Effector CD8-positive, alpha-beta T cell (primary cell): ENCODE results near the gene LDLRAD4.

Experiments
- DNase-seq: peaks from one replicate; lab custom pipeline; 2025; lab: John Stamatoyannopoulos, UW

LDLRAD4 gene

DNA sequence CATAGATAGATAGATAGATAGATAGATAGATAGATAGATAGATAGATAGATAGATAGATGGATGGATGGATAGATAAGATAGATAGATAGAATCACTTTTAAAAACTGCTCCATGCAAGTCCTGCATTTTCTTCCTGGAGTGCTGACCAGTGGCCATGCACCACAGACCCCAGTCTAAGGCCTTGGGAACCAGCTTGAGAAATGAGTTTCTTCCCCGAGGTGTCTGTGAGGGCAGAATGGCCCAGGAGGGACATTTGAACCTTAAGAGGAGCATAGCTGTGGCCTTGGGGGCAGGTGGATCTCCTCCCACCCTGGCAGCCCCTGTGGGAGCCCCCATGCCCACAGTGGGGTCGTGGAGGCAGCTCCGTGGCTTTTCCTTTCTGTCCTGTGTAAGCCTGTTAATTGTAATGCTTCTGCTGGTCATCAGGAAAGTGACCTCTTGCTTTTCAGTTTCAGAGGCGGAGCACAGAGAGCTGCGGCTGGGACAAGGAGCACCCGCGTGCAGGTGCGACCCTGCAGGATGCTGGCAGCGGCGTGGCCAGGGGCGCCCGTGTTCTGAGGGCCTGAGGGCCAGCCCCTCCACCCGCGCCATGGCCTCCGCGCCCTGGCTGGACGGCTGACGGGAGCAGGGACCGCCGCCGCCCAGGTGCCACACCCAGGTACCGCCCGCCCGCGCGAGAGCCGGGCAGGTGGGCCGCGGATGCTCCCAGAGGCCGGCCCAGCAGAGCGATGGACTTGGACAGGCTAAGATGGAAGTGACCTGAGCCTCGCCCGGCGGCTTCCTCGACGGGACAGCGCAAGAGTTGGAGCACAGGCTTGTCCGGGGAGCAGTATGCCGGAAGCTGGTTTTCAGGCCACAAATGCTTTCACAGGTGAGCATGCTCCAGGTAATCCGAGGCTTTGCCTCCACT lies 168.6 kb downstream of the LDLRAD4 start:
- no peak for DNase-seq

DNA sequence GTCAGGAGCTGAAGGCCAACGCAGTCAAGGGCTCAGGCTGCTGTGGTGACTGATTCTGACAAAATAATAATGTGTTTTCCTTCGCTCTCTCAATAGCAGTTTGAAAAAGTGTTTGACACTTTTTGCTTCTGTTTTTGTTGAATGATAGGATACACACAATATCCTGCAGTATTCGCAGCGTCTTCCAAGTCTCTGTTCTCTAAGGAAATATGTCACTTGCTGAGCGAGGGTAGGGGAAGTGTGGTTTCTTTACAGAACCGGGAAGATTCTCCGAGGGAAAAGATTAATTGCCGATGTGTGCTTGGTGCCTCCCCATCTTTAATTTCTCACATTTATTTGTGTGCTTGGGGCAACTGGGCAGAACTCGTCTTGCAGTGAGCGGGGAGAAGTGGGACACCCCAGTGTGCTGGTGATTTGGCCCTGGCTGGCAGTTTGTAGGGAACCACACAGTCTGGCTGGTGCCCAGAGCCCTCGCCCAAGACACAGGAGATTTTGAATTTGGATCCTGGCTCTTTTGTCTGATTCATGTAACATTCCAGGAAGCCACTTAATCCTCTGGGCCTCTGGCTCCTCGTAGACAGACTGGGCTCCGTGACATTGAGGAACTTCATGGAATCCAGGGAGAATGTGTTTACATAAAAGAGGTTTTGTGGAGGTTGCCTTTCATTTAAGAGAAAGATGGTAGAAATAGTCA lies 169.4 kb downstream of the LDLRAD4 start:
- DNase-seq: no peak

DNA sequence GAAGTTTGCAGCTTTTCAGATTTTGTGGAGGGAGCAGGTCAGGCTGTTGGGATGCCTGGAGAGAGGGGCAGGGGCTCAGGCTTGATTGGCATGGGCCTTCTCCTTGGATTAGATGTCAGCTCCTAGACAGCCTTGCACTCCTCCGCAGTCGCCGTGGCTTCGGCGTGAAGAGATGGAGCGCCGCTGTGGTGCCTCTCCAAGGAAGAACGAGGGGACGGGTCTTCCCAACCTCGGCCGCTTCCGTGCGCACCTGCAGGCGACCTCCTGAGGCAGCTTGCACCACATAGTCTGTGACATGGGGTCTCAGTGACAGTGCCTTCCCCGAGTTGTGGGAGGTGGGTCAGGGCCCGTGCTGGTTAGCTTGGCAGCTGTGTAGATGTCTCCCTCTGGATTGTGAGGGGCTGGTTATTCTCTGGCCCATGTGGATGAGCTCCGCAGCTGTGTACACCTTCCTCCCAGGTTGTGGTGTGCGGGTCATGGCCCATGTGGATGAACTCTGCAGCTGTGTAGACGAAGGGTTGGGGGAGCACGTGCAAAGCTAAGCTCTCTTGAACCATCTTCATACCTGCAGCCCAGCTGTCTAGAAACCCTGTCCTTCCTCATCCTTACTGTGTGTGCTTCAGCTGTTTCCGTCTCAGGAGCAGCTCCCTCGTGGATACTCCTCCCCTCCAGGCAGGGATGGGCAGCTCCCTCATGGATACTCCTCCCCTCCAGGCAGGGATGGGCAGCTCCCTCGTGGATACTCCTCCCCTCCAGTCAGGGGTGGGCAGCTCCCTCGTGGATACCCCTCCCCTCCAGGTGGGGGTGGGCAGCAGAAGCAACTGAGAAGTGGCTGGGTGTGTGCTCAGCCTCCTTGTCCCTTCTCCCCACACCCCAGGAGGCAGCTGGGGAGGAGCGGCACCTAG lies 170.3 kb downstream of the LDLRAD4 start:
- no peak for DNase-seq

DNA sequence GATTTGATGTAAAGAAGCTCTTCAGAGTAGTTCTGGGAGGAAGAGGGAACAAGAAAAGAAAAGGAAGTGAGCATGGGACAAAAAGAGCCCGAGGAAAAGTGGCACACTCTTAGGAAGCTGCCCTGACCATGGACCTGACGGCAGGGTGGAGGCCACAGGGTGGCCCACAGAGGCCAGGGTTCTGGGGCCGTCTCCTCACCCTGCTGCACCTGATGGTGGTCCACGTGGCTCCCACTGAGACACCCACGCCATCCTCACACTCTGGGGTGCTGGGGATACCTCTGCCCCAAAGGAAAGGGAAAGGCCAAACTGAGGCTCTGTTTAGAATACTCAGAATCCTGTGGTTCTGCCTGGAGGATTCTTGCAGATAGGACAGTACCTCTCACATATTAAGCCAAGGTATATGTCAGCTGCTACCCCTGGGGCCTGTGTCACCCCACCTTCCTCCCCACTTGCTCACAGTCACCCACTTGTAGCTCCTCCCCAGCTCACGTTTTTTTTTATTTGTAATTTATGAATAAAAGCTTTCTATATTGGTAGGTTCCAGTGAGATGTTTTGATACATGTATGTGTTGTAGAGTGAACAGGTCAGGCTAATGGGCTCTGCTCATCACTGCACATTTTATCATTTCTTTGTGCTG lies 171.1 kb downstream of the LDLRAD4 start:
- DNase-seq: no peak

DNA sequence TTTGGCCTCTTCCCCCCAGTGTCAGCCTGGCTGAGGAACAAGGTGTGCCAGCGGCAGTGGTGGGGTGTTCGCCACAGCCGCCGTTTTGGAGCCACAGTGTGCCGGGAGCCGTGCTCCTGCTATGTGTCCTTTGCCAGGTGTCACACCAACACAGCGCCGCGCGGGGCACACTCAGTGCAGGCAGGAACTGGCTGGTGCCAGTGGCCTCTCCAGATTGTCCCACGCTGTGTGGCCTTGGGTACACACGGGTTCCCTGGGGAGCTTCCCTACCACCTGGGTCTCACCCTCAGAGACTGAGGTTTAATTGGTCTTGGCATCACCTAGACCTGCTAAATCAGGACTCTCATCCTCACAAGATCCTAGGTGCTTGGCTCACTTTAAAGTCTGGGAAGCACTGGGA lies 171.6 kb downstream of the LDLRAD4 start:
- DNase-seq: no peak

DNA sequence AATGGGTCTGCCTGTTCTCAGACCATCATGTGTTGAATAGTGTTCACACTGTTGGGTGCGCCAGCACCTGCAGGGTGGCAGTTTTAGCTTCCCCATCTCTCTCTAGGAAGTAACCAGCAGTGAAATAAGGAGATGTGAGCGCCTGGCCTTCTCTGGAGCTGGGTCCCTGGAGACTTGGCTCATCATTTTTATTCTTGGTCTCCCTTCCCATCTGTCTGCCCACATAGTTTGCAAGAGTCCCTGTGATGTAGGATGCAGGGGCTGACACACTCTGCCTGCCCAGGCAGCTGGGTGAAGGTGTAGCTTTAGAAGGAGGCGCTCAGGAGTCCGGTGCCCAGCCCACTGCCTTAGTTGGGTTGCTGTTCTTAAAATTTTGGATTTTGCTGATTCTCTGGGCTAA lies 172.2 kb downstream of the LDLRAD4 start:
- no peak for DNase-seq

DNA sequence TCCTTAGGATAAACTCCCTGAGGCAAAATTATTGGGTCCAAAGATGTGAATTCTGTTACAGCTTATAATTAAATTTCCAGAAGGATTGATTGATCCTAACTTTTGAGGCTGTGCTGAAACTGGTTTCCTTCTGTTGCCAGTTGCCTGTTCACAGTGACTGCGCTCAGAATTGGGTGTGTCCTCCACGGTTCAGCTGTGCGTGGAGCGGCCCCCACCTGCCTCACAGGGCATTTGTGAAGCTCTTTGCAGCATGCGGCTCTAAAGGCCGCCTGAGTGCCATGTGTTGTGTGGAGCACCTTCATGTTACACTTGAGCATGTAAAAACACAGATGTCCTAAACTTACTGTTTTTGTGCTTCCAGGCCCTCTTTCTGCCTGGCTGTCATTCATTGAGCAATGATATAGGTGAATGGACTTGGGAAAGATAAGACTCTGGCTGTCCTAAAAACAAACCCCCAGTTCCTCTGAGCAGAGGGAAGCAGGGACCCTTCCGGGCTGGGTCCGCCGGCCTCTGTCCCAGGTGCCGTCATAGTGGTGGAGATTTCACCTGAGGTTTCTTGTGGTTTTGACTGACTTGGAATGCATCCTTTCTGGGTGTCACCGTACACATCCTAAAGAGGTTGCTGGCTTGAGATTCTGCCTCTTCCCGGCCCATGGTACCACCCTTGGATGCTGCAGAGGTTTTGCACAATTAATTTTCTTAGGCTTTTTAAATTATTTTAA lies 173.6 kb downstream of the LDLRAD4 start:
- no peak for DNase-seq

DNA sequence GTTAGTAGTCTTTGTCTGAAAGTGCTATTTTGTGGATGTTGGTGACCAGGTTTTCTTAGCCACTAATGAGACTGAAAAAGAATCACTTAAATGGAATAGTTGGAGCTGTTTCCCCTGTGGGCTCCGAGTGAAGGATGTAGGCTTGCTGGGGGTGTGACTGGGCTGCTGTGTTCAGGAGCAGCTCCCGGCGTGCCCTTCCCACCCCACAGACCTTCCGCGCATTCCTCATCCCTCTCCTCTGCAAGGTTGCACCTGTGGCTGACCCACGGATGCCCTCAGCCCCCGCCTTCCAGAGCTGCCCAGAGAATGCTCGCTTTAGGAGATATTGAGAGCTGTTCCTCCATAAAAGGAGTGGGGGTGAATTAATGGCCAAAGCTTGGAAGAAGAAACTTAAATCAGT lies 174.3 kb downstream of the LDLRAD4 start:
- no peak for DNase-seq

DNA sequence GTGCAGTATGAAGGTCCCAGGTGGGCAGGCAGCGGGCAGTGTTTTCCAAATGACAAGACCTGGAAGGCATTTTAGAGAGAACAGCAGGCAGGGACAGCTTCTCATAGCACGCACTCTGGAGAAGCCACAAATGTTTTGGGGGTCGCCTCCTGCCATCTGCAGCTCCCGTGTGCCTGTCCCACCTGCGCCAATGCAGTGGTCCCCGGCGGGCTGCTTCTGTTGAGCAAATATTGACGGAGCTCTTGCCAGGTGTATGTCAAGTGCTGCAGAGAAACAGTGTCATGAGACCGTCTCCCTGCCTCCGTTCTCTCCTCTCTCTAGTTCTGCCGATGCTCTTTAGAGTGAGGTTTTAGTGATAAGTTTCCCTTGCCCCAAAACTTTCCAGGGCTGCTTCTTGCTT lies 174.8 kb downstream of the LDLRAD4 start:
- DNase-seq: no peak

DNA sequence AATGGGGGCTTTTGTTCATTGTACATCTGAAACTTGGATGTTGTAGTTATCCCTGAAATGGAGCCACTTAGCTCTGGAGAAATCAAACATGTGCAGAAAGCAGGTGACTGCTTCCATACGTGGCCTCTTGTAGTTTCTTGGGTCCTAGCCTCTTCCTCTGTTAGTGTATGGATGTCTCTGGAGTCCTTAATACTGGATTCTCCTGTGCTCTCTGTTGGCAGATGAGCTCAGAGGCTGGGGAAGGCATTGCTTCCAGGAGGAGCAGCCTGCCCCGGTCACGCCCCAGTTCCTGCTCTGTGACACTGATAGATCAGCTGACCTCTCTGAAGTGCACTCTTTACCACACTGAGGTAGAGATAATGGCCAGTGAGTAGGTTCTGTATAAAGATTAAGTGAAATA lies 176.2 kb downstream of the LDLRAD4 start:
- no peak for DNase-seq

DNA sequence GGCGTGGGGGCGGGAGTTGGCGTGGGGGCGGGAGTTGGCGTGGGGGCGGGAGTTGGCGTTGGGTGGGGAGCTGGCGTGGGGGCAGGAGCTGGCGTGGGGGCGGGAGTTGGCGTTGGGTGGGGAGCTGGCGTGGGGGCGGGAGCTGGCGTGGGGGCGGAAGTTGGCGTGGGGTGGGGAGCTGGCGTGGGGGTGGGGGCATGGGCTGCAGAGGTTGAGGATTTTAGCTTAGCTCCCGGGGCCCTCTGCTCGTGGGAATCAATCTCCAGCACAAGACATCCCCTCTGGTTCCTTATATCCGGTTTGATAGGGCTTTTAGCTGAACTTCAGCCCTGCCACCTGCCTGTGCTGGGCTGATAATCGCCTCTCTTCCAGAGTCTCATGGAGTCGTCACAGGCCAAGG lies 177.0 kb downstream of the LDLRAD4 start:
- DNase-seq: no peak

DNA sequence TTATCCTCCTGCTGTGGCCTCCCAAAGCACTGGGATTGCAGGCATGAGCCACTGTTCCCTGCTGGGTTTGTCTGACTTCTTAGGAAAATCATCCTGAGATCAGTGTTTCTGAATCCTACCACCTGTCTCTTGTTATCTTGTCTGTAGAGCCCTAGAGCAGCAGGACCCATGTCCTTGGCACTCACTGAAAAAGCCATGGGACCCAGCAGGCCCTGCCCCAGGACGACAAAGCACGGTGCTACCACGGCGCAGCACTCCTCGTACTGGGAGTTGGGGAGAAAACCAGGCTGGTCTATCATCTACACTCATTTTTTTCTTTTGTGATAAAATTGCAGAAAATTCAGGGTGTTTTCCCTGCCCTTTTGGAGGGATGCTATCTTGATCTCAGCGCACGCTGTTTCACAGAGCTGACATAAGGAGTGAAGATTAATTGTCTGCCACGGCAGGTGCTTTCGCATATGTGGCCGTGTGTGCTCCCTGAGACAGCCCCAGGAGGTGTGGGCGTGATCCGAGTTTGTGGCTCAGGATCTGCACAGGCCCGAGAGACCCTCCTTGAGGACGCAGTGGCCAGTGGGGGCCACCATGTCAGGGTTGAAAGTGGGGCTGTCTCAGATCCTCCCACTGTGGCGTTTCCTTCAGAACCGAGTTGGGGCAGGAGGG lies 179.1 kb downstream of the LDLRAD4 start:
- DNase-seq: no peak

DNA sequence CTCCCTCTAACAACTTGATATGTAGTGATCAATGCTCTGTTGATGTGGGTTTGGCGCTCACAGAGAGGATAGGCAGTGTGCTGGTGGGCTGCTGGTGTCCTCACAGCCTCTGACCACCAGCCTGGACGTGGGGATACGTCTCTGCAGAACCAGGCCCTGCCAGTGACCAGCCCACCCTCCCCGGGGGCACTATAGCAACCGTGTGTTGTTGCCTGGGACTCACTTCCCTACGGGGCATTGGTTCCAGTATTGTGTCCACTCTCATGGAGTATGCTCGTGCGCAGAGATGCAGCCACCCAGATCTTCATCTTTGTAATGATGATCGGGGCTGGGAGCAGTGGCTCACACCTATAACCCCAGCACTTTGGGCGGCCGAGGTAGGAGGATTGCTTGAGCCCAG lies 180.1 kb downstream of the LDLRAD4 start:
- no peak for DNase-seq

DNA sequence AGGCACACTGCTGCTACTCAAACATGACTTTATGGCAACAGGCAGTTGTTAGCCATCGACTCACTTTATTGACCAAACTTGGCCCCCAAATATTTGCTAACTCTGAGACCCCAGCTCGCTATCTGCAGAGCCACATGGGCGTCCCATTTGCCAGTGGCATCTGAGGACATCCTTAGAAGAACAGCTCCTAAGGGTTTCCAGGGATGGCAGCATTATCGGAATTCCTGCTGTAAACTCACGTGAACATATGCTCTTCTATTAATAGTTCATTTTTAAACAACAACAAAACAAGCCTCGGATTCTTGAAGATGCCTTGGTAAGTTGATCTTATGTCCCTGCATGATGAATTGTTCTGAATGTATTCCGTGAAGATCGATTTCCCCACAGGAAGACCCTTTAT lies 181.0 kb downstream of the LDLRAD4 start:
- DNase-seq: no peak

DNA sequence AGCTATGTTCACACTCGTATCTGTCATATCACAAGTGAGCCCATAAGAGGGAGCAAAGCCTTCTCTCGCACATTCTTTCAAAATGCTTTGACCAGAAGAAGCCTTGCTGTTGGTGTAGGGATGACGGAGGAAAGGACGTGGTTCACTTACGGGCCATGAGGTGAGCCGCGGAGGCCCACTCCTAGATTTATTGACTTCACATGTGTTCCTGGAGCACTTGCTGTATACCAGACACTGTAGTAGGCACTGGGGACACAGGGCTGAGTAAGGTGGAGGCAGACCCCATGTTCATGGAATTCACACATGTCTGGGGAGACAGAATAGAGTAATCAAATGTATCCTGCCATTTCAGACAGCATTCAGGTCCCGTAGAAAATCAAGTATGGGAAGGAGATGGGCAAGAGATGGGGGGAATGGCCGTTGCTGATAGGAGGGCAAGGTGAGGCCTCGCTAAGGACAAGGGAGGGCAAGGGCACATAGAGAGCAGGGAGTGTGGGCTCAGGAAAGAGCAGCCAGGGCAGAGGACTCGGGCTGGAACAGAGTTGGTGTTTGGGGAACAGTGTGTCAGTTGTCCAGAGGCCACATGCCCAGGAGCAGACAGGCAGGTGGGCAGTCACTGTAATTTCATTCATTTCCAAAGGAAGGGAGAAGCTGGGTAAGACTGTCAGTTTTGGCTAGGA lies 182.2 kb downstream of the LDLRAD4 start:
- DNase-seq: no peak

DNA sequence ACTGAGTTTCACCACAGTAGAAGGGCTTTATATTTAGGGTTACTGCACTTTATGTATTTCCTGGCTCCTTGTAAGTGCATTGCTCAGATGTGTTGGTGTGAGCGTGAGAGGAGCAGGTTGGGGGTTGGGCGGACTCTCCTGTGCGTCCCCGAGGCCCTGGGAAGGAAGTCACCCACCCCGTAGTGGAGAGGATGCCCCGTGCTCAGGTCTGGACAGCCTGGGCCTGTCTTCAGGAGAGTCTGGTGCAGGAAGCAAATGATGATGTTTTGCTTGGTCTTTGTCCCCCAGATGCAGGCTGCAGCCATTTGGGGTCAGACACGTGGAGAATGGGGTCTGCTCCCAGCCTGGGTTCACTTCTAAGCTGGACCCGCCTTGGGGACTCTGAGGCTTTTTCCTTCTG lies 182.8 kb downstream of the LDLRAD4 start:
- no peak for DNase-seq

DNA sequence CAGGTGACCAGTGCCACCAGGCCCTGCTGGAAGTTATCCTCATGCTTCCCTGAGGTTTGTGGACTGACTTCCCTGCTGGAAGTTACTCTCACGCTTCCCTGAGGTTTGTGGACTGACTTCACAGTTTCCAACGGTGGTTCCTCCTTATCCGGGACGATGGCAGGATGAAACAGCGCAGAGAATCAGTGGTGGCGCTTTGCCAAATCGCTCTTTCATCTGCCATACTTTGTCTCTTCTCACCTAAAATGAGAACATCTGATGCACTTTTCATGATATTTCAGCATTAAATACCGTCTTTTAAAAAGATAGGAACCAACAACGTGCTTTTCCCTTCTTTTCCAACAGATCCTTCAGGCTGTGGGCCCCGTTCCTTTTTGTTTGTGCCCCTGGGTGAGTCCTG lies 183.3 kb downstream of the LDLRAD4 start:
- no peak for DNase-seq

DNA sequence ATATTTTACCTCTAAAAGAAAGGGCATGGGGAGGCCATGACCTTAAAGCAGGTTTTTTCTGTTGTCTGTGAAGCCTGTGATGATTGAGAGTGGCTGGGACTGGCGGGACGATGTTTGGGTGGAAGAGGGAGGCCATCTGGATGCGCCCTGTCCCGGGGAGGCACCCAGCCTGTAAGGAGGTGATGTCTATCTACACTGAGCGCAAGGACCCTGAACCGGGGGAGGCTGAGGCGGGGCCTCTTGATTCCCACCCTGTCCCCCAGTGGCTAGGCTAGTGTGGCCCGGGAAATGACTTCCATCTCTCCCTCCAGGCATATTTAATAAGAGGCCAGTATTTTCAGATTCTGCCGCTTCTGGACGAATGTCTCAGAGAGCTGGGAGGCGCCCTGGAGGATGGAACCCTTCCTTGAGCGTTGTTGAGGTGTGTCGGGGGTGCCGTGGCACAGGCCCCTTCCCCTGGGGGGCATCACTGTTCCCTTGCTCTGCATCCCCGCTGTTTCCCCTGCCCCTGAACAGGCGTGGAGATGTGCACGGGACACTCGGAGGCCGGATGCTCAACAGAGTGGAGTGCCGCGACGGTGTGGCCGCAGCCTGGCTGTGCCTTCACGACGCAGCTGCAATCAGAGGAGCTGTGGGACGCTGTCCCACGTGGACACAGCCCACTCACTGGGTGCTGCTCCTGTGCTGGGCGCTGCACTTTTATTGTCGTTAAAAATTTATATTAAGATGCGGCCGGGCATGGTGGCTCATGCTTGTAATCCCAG lies 185.4 kb downstream of the LDLRAD4 start:
- DNase-seq: no peak

DNA sequence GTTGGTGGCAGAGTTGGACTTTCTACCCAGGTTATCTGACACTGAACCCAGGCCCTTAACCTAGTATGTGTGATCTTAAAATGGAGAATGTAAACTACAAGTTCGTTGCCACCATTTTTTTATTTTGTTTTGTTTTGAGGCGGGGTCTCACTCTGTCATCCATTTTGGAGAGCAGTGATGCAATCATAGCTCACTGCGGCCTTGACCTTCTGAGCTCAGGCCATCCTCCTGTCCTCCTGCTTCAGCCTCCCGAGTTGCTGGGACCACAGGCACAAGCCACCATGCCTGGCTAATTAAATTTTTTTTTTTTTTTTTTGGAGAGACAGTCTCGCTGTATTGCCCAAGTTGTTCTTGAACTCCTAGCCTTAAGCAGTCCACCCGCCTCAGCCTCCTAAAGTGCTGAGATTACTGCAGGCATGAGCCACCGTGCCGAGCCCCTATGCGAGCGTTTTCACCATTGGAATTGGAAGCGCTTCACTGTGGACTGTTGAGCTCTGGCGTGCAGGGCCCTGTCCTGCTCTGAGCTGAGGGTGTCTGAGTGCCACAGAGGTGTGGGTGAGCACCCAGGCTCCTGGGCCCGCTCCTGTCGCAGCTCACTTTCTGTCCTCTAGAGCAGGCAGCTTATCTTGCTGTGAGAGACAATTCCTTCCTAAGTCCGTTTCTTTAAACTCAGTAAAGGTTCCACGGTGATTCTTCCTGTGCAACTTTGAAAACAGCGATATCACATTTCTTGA lies 186.9 kb downstream of the LDLRAD4 start:
- DNase-seq: no peak
